NB4 (cell line): ENCODE results near the gene CASP8.

ENCODE experiments used
- CTCF ChIP-seq: IDR thresholded peaks from one replicate; pipeline ENCODE4 v1.5.1; 2012; ENCODE audit warnings: low read depth, low read length
- MAX ChIP-seq: IDR thresholded peaks from 2 replicates; pipeline ENCODE4 v1.6.1; 2011; ENCODE audit warnings: low read depth, low read length
- MYC ChIP-seq: IDR thresholded peaks from 2 replicates; pipeline ENCODE4 v1.6.1; 2011; ENCODE audit warnings: low read depth, low read length
- POLR2A ChIP-seq: IDR thresholded peaks from 2 replicates; pipeline ENCODE4 v1.6.1; 2011; ENCODE audit warnings: mild to moderate bottlenecking; ENCODE audit not compliant: insufficient read length; ENCODE audit errors: extremely low read depth

GRCh38 chr2:201313362-201313761, 53.0 kb downstream of the CASP8 start:
- TF ChIP-seq MAX (no peak), CTCF (no peak), MYC (no peak), POLR2A (no peak)
